K562 (cell line): ENCODE measurements around the gene OVOL1. TPM values are rescaled to one million over a fixed set of nuclear protein-coding genes. Genes with fewer than 3 reads are reported as not detected.
A peak's percentile ranks its signal among the peaks of the same experiment; 100 is the strongest.

Source experiments
- ATAC-seq: fragments of 200-7000 bp; cut with Tn5 transposase; 3 replicates; pipeline ENCODE4 v1.9.1; 2020; ENCODE audit warnings: moderate library complexity
- BruUV-seq: library from RNA; stranded (reverse); fragments of 400-500 nt; replicated peaks from 2 replicates; lab custom pipeline; 2021; lab: Mats Ljungman, UMichigan
- CTCF ChIA-PET: fragments of 300-600 bp; formaldehyde crosslinking; extraction: SDS; loops from one replicate; lab custom pipeline; 2021; ENCODE audit warnings: low intra/inter-chr PET ratio; lab: Yijun Ruan, JAX
- POLR2A ChIA-PET: fragments of 300-600, 350-650 bp; sonication (Branson Sonifier 250); formaldehyde crosslinking; extraction: SDS; loops from one replicate; lab custom pipeline; 2021; ENCODE audit warnings: antibody characterized with exemption, inconsistent platforms; lab: Yijun Ruan, JAX
- DNase-seq, 4 experiments: peaks; one replicate each; pipeline versions ENCODE4 v3.0.0 to v3.0.0-alpha.2; 2011 to 2018; ENCODE audit warnings: low spot score in 3 of 4, mixed read lengths in 3 of 4; ENCODE audit errors: extremely low read depth in 1 of 4
- FAIRE-seq: peaks from 2 replicates; lab custom pipeline; 2011; peaks lifted over from hg19 to GRCh38; lab: Jason Lieb, UNC
- H2AFZ ChIP-seq: 2 replicates; pipeline ENCODE4 v1.6.0; 2011; ENCODE audit warnings: low read depth, low read length, control low read depth, inconsistent platforms
- H3K27ac ChIP-seq: fragments of 200-600 bp; 3 replicates; pipeline ENCODE4 v1.8.0; 2011; ENCODE audit warnings: low read depth, mild to moderate bottlenecking, control low read depth, inconsistent platforms, low read length, moderate library complexity, mixed read lengths; ENCODE audit errors: extremely low read depth
- H3K27me3 ChIP-seq, 2 experiments: fragments of 300-600 bp in 1 of 2; 2 replicates in 1 of 2; 3 replicates in 1 of 2; pipeline versions ENCODE4 v1.6.0 to v1.8.0; 2011; ENCODE audit warnings: inconsistent platforms in 2 of 2, low read length in 2 of 2, mild to moderate bottlenecking in 1 of 2, mixed read lengths in 1 of 2, moderate library complexity in 1 of 2; ENCODE audit not compliant: control insufficient read depth in 2 of 2, insufficient read depth in 2 of 2
- H3K36me3 ChIP-seq: fragments of 300-600 bp; 3 replicates; pipeline ENCODE4 v1.8.0; 2011; ENCODE audit warnings: mild to moderate bottlenecking, low read length, inconsistent platforms; ENCODE audit not compliant: control insufficient read depth, insufficient read depth
- H3K4me1 ChIP-seq, 2 experiments: fragments of 200-600 bp in 1 of 2; replicated peaks in 1 of 2; 2 replicates in 1 of 2; 3 replicates in 1 of 2; pipeline versions ENCODE4 v1.5.1 to v1.8.0; 2011; ENCODE audit warnings: inconsistent platforms in 2 of 2, low read length in 2 of 2, mild to moderate bottlenecking in 1 of 2, mixed read lengths in 1 of 2, moderate library complexity in 1 of 2; ENCODE audit not compliant: control insufficient read depth in 2 of 2, insufficient read depth in 2 of 2
- H3K4me2 ChIP-seq: 2 replicates; pipeline ENCODE4 v1.6.1; 2011; ENCODE audit warnings: low read length, control low read depth, inconsistent platforms, mixed read lengths; ENCODE audit not compliant: insufficient read depth
- H3K4me3 ChIP-seq: fragments of 200-600 bp; sonication (generic), shearing (Covaris generic); 2 replicates; pipeline ENCODE4 v1.5.1; 2016; ENCODE audit warnings: control low read depth, inconsistent platforms
- H3K79me2 ChIP-seq: fragments of 200-600 bp; 3 replicates; pipeline ENCODE4 v1.8.0; 2011; ENCODE audit warnings: low read length, inconsistent platforms; ENCODE audit not compliant: control insufficient read depth, insufficient read depth
- H3K9ac ChIP-seq, 2 experiments: 2 replicates each; pipeline versions ENCODE4 v1.6.0 to v1.6.1; 2011; ENCODE audit warnings: low read depth in 2 of 2, low read length in 2 of 2, control low read depth in 1 of 2, inconsistent platforms in 1 of 2, mild to moderate bottlenecking in 1 of 2, mixed read lengths in 1 of 2; ENCODE audit not compliant: insufficient read depth in 1 of 2
- H3K9me1 ChIP-seq: one replicate; pipeline ENCODE4 v1.6.0; 2011; ENCODE audit warnings: inconsistent platforms, mild to moderate bottlenecking, low read length, moderate library complexity; ENCODE audit not compliant: control insufficient read depth, insufficient read depth
- H3K9me3 ChIP-seq: replicated peaks from 2 replicates; pipeline ENCODE4 v1.5.1; 2011; ENCODE audit warnings: low read depth, low read length, inconsistent platforms; ENCODE audit not compliant: control insufficient read depth, insufficient read depth
- H4K20me1 ChIP-seq: replicated peaks from 2 replicates; pipeline ENCODE4 v1.6.1; 2011; ENCODE audit warnings: low read length, inconsistent platforms, mixed read lengths; ENCODE audit not compliant: control insufficient read depth, insufficient read depth
- CTBP1 ChIP-seq: fragments of 450-650 bp; IDR thresholded peaks from 2 replicates; pipeline ENCODE4 v1.6.1; 2016; ENCODE audit warnings: borderline replicate concordance
- HNRNPLL ChIP-seq: fragments of 200-400 bp; formaldehyde crosslinking; IDR thresholded peaks from 2 replicates; pipeline ENCODE4 v1.6.1; 2017; ENCODE audit warnings: low read length, low read depth, mild to moderate bottlenecking; ENCODE audit not compliant: poor library complexity, severe bottlenecking
- JUN ChIP-seq, 2 experiments: sonication (generic) in 1 of 2; formaldehyde crosslinking in 1 of 2; IDR thresholded peaks; 2 replicates each; pipeline versions ENCODE4 v1.6.1 to v1.8.0; 2012 to 2022; ENCODE audit warnings: borderline replicate concordance in 2 of 2, mild to moderate bottlenecking in 2 of 2, improper control_type of control experiment in 1 of 2, low read depth in 1 of 2, low read length in 1 of 2, missing genetic modification reagents in 1 of 2
- KAT7 ChIP-seq: sonication (generic); formaldehyde crosslinking; IDR thresholded peaks from 2 replicates; pipeline ENCODE4 v1.8.0; 2022; ENCODE audit warnings: missing genetic modification reagents, mild to moderate bottlenecking, borderline replicate concordance
- KAT8 ChIP-seq: fragments of 450-650 bp; IDR thresholded peaks from 2 replicates; pipeline ENCODE4 v1.6.1; 2016; ENCODE audit warnings: low read depth, mild to moderate bottlenecking
- NCOA2 ChIP-seq, 2 experiments: fragments of 450-650 bp; IDR thresholded peaks; 2 replicates each; pipeline ENCODE4 v1.6.1; 2018; ENCODE audit warnings: mild to moderate bottlenecking in 2 of 2, moderate library complexity in 1 of 2; ENCODE audit not compliant: partially characterized antibody in 2 of 2
- NCOA4 ChIP-seq: fragments of 450-650 bp; IDR thresholded peaks from 2 replicates; pipeline ENCODE4 v1.6.1; 2018; ENCODE audit warnings: mild to moderate bottlenecking; ENCODE audit not compliant: partially characterized antibody
- PPARD ChIP-seq: fragments of 250-450 bp; sonication (Bioruptor Pico); IDR thresholded peaks from 2 replicates; pipeline ENCODE4 v1.8.0; 2022; ENCODE audit warnings: inconsistent platforms, mild to moderate bottlenecking, moderate library complexity
- SIN3B ChIP-seq: fragments of 450-650 bp; IDR thresholded peaks from 2 replicates; pipeline ENCODE4 v1.6.1; 2017; ENCODE audit warnings: low read depth, mild to moderate bottlenecking, moderate library complexity
- TEAD1 ChIP-seq, 2 experiments: fragments of 450-650 bp in 1 of 2; sonication (generic) in 1 of 2; formaldehyde crosslinking; IDR thresholded peaks; 2 replicates each; pipeline versions ENCODE4 v1.4.0 to v1.8.0; 2020 to 2022; ENCODE audit warnings: mild to moderate bottlenecking in 2 of 2, missing genetic modification reagents in 1 of 2
- TSC22D4 ChIP-seq: fragments of 450-650 bp; IDR thresholded peaks from 2 replicates; pipeline ENCODE4 v1.6.1; 2016; ENCODE audit warnings: missing genetic modification characterization, missing biosample characterization, control low read depth
- ZFP30 ChIP-seq: fragments of 250-450 bp; sonication (Bioruptor Pico); IDR thresholded peaks from 2 replicates; pipeline ENCODE4 v1.8.0; 2022; ENCODE audit warnings: moderate library complexity, mild to moderate bottlenecking, inconsistent platforms, borderline replicate concordance
- ZNF143 ChIP-seq: sonication (generic); formaldehyde crosslinking; IDR thresholded peaks from 2 replicates; pipeline ENCODE4 v1.9.0; 2022; ENCODE audit warnings: mild to moderate bottlenecking, missing genetic modification reagents
- ZNF224 ChIP-seq: sonication (generic); formaldehyde crosslinking; IDR thresholded peaks from 2 replicates; pipeline ENCODE4 v1.8.0; 2022; ENCODE audit warnings: mild to moderate bottlenecking, missing genetic modification reagents
- ZNF316 ChIP-seq: fragments of 450-650 bp; IDR thresholded peaks from 2 replicates; pipeline ENCODE4 v1.6.1; 2016
- ZNF79 ChIP-seq: fragments of 250-450 bp; sonication (Bioruptor Pico); IDR thresholded peaks from 2 replicates; pipeline ENCODE4 v1.4.0; 2020; ENCODE audit warnings: low read depth, mild to moderate bottlenecking, moderate library complexity
- WGBS: fragments of 100-300 bp; shearing (Covaris generic); methylation state at CpG from one replicate; pipeline ENCODE4 v1.1.6; 2016; ENCODE audit warnings: low coverage, mixed read lengths; ENCODE audit not compliant: insufficient coverage; ENCODE audit errors: missing lambda C conversion rate; 5-methylcytosine and 5-hydroxymethylcytosine counted together
- in situ Hi-C: fragments of 300-500 bp; cut with MboI; formaldehyde crosslinking; loops from 4 replicates; pipeline ENCODE4 v1.15.0; 2018; ENCODE audit warnings: inconsistent platforms, mixed read lengths
- intact Hi-C: fragments of 100-400 bp; cut with micrococcal nuclease; formaldehyde crosslinking; loops from 2 replicates; pipeline ENCODE4 v1.14.2; 2022
- polyA plus RNA-seq, 8 experiments: library from polyadenylated mRNA; depleted of rRNA in 4 of 8; stranded (reverse) in 5 of 8; unstranded in 3 of 8; fragments of >200 nt; fragmentation: Nextera tagmentation in 2 of 8; fragmentation: Illumina TruSeq in 1 of 8; extraction: Ambion mirVana in 2 of 8; extraction: Trizol in 1 of 8; gene quantifications; 2 replicates each; pipeline versions ENCODE4 v1.2.1 to v1.2.3, GENCODE V29; 2011 to 2014; ENCODE audit warnings: inconsistent platforms in 1 of 8, missing spikeins in 1 of 8
- total RNA-seq, 7 experiments: library from RNA; depleted of rRNA in 6 of 7; stranded (reverse); fragments of >200 nt in 6 of 7; fragmentation: Illumina TruSeq in 2 of 7; extraction: Trizol in 2 of 7; gene quantifications; 2 replicates each; pipeline versions ENCODE4 v1.2.1 to v1.2.3, GENCODE V29; 2011 to 2021; ENCODE audit warnings: low replicate concordance in 1 of 7
- TF ChIP-seq, protein P1 (sequence below): fragments of 250-450 bp; sonication (Bioruptor Pico); IDR thresholded peaks from 2 replicates; pipeline ENCODE4 v1.4.0; 2020; ENCODE audit warnings: mild to moderate bottlenecking, moderate library complexity
- TF ChIP-seq, protein P2 (sequence below): fragments of 450-650 bp; IDR thresholded peaks from 2 replicates; pipeline ENCODE4 v1.6.1; 2017; ENCODE audit warnings: antibody characterized with exemption

OVOL1 gene
- total and polyA plus RNA-seq, 9 of the 15 experiments (the other 6 are each of a cell fraction or from before 2014, with no cell fraction given): 0.09 TPM; not detected in 8

DNA sequence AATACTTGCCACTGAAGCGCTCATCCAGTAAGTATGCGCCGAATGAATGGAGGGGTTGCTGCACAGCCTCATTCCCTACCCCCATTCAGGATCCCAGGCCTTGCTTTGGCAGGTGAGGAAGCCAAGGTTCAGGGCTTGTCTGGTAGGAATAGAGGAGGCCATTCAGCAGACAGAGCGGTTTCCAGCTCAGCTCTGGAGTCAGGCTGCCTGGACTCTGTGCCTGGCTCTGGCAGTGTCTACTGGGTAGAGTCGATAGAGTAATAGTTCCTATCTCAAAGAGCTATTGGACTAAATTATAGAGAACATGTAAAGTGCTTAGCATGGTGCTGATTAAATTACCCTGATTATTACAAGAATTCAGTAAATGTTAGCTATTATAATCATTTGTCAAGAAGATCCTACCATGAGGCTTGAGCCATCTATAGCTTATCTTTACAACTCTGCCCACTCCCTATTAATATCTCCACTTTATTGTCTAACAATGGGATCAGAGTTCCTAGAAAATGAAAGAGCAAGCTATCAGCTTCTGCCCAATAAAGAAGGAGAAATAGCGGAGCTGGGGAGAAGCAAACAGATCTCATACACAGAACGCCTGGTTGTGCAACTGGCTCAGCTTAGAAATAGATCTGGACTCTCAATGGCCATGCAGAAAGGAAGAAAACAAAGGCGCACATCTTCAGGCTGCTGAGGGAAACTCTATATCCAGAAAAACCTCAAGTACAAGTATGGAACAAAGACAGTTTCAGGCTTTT is 40.3 kb downstream of the OVOL1 start:
- Histone ChIP-seq H3K9me3 (no peaks in the 10 kb centered on the region), H3K4me1 (no peaks in the 10 kb centered on the region), H3K9me1 (no peaks in the 10 kb centered on the region), H3K36me3 (no peaks in the 10 kb centered on the region), H4K20me1 (no peaks in the 10 kb centered on the region), H3K9ac (no peak overlapping the region), H3K27me3 (peaks cover 3 to 5% of the 10 kb centered on the region in 2 experiments; a peak in 2 of 5 replicates), H3K4me2 (no peak overlapping the region), H3K4me3 (no peak overlapping the region), H2AFZ (peak overlapping the region; percentile 3; the same call in 1 of the 2 replicates), H3K27ac (no peak overlapping the region), H3K79me2 (no peaks in the 10 kb centered on the region)
- DNase-seq (peak in 2 of 4 experiments; percentile 3 to 5), FAIRE-seq (no peak), ATAC-seq (no peak)
- CTCF ChIA-PET: interaction anchor here (1.0 kb wide), 1 partner anchor 9 kb away, joined by 3 read pairs; no protein-coding TSS in a partner anchor
- no TSS peak for BruUV-seq
- intact Hi-C loops: no loop called here
- 51% methylated on average over 8 of the region's 8 CpGs for WGBS
- POLR2A ChIA-PET: interaction anchor here (0.9 to 5.2 kb wide), 5 partner anchors 10 to 44 kb away, joined by 3 to 27 read pairs (median 9); partner anchors contain the start of gene CFL1
- in situ Hi-C loops: no loop called here
- TF ChIP-seq TSC22D4 (tag): no peak
- TF ChIP-seq PPARD (CRISPR knock-in tag): no peak
- TF ChIP-seq NCOA4: no peak
- TF ChIP-seq ZNF79: no peak
- no peak for TF ChIP-seq CTBP1
- no peak for TF ChIP-seq SIN3B
- TF ChIP-seq, protein P1, sequence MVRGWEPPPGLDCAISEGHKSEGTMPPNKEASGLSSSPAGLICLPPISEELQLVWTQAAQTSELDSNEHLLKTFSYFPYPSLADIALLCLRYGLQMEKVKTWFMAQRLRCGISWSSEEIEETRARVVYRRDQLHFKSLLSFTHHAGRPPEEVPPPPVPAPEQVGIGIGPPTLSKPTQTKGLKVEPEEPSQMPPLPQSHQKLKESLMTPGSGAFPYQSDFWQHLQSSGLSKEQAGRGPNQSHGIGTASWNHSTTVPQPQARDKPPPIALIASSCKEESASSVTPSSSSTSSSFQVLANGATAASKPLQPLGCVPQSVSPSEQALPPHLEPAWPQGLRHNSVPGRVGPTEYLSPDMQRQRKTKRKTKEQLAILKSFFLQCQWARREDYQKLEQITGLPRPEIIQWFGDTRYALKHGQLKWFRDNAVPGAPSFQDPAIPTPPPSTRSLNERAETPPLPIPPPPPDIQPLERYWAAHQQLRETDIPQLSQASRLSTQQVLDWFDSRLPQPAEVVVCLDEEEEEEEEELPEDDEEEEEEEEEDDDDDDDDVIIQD: no peak
- no peak for TF ChIP-seq KAT7 (CRISPR knock-in tag)
- TF ChIP-seq TEAD1 (CRISPR knock-in tag; IDR thresholded peaks at IDR 0.05): no peak
- no peak for TF ChIP-seq ZNF316
- no peak for TF ChIP-seq ZNF224 (CRISPR knock-in tag)
- TF ChIP-seq ZFP30 (CRISPR knock-in tag): no peak
- TF ChIP-seq, protein P2, sequence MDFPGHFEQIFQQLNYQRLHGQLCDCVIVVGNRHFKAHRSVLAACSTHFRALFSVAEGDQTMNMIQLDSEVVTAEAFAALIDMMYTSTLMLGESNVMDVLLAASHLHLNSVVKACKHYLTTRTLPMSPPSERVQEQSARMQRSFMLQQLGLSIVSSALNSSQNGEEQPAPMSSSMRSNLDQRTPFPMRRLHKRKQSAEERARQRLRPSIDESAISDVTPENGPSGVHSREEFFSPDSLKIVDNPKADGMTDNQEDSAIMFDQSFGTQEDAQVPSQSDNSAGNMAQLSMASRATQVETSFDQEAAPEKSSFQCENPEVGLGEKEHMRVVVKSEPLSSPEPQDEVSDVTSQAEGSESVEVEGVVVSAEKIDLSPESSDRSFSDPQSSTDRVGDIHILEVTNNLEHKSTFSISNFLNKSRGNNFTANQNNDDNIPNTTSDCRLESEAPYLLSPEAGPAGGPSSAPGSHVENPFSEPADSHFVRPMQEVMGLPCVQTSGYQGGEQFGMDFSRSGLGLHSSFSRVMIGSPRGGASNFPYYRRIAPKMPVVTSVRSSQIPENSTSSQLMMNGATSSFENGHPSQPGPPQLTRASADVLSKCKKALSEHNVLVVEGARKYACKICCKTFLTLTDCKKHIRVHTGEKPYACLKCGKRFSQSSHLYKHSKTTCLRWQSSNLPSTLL: no peak
- TF ChIP-seq ZNF143 (CRISPR knock-in tag): no peak
- TF ChIP-seq NCOA2 (IDR thresholded peaks at IDR 0.05; ENCODE audit: partially characterized antibody in 2 of 2): no peak
- TF ChIP-seq HNRNPLL: no peak
- no peak for TF ChIP-seq JUN (IDR thresholded peaks at IDR 0.05; ENCODE audit: borderline replicate concordance, low read depth, low read length)
- no peak for TF ChIP-seq JUN (CRISPR knock-in tag; IDR thresholded peaks at IDR 0.05; ENCODE audit: borderline replicate concordance)
- TF ChIP-seq KAT8: no peak
